MCF 10A (cell line): ENCODE results near the gene USP25. TPM values are rescaled to one million over a fixed set of nuclear protein-coding genes. Genes with fewer than 3 reads are reported as not detected.

ENCODE experiments used
- BruUV-seq: library from RNA; stranded (reverse); fragments of 400-500 nt; replicated peaks from 2 replicates; lab custom pipeline; 2021; lab: Mats Ljungman, UMichigan
- CTCF ChIA-PET: fragments of 300-600 bp; sonication (Branson Sonifier 250); formaldehyde crosslinking; extraction: SDS; loops from one replicate; lab custom pipeline; 2021; ENCODE audit warnings: antibody characterized with exemption, inconsistent platforms; lab: Yijun Ruan, JAX
- POLR2A ChIA-PET: fragments of 300-600, 350-650 bp; sonication (Branson Sonifier 250); formaldehyde crosslinking; extraction: SDS; loops from one replicate; lab custom pipeline; 2020; ENCODE audit warnings: antibody characterized with exemption, inconsistent platforms; lab: Yijun Ruan, JAX
- DNase-seq: peaks from one replicate; pipeline ENCODE4 v3.0.0-alpha.2; 2018; ENCODE audit not compliant: unreplicated experiment
- H3K27ac Mint-ChIP-seq: one replicate; pipeline ENCODE4 v1.8.0; 2022; ENCODE audit warnings: mild to moderate bottlenecking, low read depth, mixed read lengths; ENCODE audit not compliant: unreplicated experiment
- H3K27me3 Mint-ChIP-seq: one replicate; pipeline ENCODE4 v1.8.0; 2022; ENCODE audit warnings: mixed read lengths; ENCODE audit not compliant: insufficient read depth, unreplicated experiment
- H3K36me3 Mint-ChIP-seq: one replicate; pipeline ENCODE4 v1.8.0; 2022; ENCODE audit warnings: mild to moderate bottlenecking, moderate library complexity, mixed read lengths; ENCODE audit not compliant: insufficient read depth, unreplicated experiment
- H3K4me1 Mint-ChIP-seq: one replicate; pipeline ENCODE4 v1.8.0; 2022; ENCODE audit warnings: mixed read lengths; ENCODE audit not compliant: insufficient read depth, unreplicated experiment
- H3K4me3 Mint-ChIP-seq: one replicate; pipeline ENCODE4 v1.8.0; 2022; ENCODE audit warnings: mild to moderate bottlenecking, moderate library complexity, mixed read lengths; ENCODE audit not compliant: unreplicated experiment
- H3K9me3 Mint-ChIP-seq: one replicate; pipeline ENCODE4 v1.8.0; 2022; ENCODE audit warnings: mixed read lengths; ENCODE audit not compliant: unreplicated experiment
- intact Hi-C: fragments of 100-400 bp; cut with micrococcal nuclease; formaldehyde crosslinking; loops from 2 replicates; pipeline ENCODE4 v1.14.1; 2022
- total RNA-seq: library from RNA; stranded (reverse); gene quantifications from 2 replicates; pipeline ENCODE4 v1.2.3, GENCODE V29; 2022
- TF ChIP-seq, protein P1 (sequence below): fragments of 200-600 bp; IDR thresholded peaks from one replicate; pipeline ENCODE4 v1.8.0; 2022; ENCODE audit warnings: antibody characterized with exemption, mild to moderate bottlenecking; ENCODE audit not compliant: unreplicated experiment

The USP25 gene
- total RNA-seq, 1 experiment from 2014 or later = 90.8 TPM

DNA sequence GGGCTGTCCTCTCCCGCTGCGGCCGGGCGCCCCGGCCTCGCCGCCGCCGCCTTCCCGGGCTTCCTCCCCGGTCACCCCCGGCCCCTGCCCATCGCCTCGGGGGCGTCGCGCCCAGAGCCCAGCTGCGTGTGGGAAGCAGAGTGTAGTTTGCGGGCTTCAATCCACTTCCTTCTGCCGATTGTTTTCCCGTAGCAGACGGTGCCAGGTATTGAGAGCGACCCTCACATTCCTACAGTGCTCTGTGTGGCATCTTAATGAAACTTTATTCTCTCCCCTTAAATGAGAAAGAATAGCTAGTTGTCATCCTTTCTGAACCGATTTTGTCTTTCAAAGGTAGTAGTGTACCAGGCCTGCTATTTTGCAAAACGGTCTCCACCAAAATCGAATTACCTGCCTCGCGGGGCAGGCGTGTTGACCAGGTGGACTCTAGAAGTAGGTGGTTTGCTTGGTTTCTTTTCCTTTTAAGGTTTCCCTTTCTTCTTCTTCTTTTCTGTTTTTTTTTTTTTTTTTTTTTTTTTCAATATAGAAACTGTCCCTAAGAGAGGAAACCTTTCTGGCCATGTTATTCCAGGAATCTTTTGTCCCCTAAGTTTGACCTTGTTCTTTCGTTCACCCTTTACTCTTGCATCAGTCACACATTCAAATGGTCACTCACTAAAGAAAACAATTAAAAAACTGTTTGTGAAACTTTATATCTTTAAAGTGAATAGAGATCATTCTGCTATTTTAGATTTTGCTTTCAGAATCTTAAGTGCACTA, 881 bp downstream of the USP25 start:
- no peaks in the 10 kb centered on the region for H3K36me3 Mint-ChIP-seq
- DNase-seq = peak; percentile 31
- H3K27me3 Mint-ChIP-seq = no peaks in the 10 kb centered on the region
- TSS peak; percentile 82 for BruUV-seq
- TF ChIP-seq, protein P1, sequence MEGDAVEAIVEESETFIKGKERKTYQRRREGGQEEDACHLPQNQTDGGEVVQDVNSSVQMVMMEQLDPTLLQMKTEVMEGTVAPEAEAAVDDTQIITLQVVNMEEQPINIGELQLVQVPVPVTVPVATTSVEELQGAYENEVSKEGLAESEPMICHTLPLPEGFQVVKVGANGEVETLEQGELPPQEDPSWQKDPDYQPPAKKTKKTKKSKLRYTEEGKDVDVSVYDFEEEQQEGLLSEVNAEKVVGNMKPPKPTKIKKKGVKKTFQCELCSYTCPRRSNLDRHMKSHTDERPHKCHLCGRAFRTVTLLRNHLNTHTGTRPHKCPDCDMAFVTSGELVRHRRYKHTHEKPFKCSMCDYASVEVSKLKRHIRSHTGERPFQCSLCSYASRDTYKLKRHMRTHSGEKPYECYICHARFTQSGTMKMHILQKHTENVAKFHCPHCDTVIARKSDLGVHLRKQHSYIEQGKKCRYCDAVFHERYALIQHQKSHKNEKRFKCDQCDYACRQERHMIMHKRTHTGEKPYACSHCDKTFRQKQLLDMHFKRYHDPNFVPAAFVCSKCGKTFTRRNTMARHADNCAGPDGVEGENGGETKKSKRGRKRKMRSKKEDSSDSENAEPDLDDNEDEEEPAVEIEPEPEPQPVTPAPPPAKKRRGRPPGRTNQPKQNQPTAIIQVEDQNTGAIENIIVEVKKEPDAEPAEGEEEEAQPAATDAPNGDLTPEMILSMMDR = no peak
- peak overlapping the region; percentile 90 for H3K4me3 Mint-ChIP-seq
- H3K27ac Mint-ChIP-seq = peak overlapping the region; percentile 92
- POLR2A ChIA-PET = interaction anchor here (0.6 to 2.7 kb wide), 22 partner anchors 10 to 463 kb away, joined by 3 to 16 read pairs (median 5); no protein-coding TSS in a partner anchor
- no peaks in the 10 kb centered on the region for H3K9me3 Mint-ChIP-seq
- CTCF ChIA-PET = interaction anchor here (0.7 to 1.2 kb wide), 8 partner anchors 12 to 1410 kb away, joined by 3 to 7 read pairs (median 3); no protein-coding TSS in a partner anchor
- H3K4me1 Mint-ChIP-seq = peaks cover 17% of the 10 kb centered on the region
- intact Hi-C loops = loop anchor here (1.0 to 5.0 kb wide), 5 partner anchors 47 to 126 kb away; no protein-coding TSS in a partner anchor

DNA sequence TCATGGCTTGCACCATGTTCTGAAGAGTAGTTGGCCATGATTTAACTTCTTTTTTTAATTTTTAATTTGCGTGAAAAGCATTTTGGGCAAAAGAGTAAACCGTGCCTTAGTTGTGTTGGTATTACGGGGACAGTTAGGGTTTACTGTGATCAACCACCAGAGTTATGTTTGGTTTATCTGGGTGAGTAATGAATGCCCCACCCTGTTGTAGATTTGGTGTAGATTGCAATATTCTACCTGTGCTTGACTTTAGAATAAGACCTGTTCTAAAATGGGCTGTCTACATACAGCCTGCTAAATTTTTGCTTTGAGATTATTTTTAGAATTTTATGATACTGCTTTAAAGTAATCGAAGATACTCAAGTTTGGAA, 1.4 kb downstream of the USP25 start:
- intact Hi-C loops = loop anchor here (1.0 to 5.0 kb wide), 5 partner anchors 46 to 126 kb away; no protein-coding TSS in a partner anchor
- H3K36me3 Mint-ChIP-seq = no peaks in the 10 kb centered on the region
- ChIA-PET POLR2A (interaction anchor here (0.7 to 2.7 kb wide), 14 partner anchors 10 to 463 kb away, joined by 3 to 16 read pairs (median 6); no protein-coding TSS in a partner anchor), CTCF (interaction anchor here (1.1 to 1.2 kb wide), 3 partner anchors 82 to 350 kb away, joined by 3 read pairs; no protein-coding TSS in a partner anchor)
- peaks cover 23% of the 10 kb centered on the region for H3K4me1 Mint-ChIP-seq
- TF ChIP-seq, protein P1 = no peak
- no peaks in the 10 kb centered on the region for H3K27me3 Mint-ChIP-seq
- peak; percentile 62 for DNase-seq
- H3K9me3 Mint-ChIP-seq = no peaks in the 10 kb centered on the region
- BruUV-seq = TSS peak; percentile 39
- H3K27ac Mint-ChIP-seq = peak overlapping the region; percentile 92
- peak overlapping the region; percentile 90 for H3K4me3 Mint-ChIP-seq

DNA sequence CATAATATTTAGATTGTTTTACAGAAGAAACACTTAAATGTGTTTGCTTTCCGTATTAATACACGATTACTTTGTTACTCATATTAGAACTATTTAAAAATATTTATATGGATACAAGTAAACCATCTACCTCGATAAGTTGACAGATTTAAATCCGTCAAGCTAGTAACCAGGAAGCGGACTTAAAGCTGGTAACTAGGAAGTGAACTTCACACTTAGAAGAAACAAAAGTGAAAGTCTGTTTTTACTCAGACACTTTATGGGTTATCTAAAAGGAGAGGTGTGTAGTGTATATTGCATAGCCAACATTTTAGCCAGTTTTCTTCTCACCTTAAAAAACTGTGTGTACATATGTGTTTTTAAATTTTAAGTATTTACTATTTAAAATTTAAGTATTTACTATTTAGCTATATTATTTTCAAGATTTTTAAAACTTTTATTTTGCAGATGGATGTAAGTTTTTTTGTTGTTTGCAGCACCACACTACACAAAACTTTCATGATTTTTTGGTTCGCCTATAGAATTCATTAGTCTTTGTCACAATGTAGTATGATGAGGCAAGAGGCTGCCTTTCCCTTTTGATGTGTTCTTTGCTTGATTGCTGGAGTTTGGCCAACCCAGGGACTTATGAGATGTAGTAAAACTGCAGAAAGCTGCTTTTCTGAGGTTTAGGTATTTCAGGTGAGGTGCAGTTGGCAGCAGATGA, 2.7 kb downstream of the USP25 start:
- H3K4me1 Mint-ChIP-seq = peaks cover 32% of the 10 kb centered on the region
- BruUV-seq = no TSS peak
- no peaks in the 10 kb centered on the region for H3K36me3 Mint-ChIP-seq
- no peaks in the 10 kb centered on the region for H3K9me3 Mint-ChIP-seq
- TF ChIP-seq, protein P1 = no peak
- peak; percentile 64 for DNase-seq
- CTCF ChIA-PET = interaction anchor here (0.6 to 1.0 kb wide), 2 partner anchors 55 to 1419 kb away, joined by 4 read pairs; no protein-coding TSS in a partner anchor
- H3K4me3 Mint-ChIP-seq = peak overlapping the region; percentile 90
- POLR2A ChIA-PET = interaction anchor here (0.6 to 1.9 kb wide), 25 partner anchors 9 to 1350 kb away, joined by 3 to 11 read pairs (median 3); partner anchors contain the start of gene HSPA13
- intact Hi-C loops = loop anchor here (5.0 kb wide), 3 partner anchors 45 to 65 kb away; no protein-coding TSS in a partner anchor
- no peaks in the 10 kb centered on the region for H3K27me3 Mint-ChIP-seq
- peak overlapping the region; percentile 92 for H3K27ac Mint-ChIP-seq
